ENCODE measurements around the gene NFE2L3. TPM values are rescaled to one million over a fixed set of nuclear protein-coding genes. Genes with fewer than 3 reads are reported as not detected.

The NFE2L3 gene
- total RNA-seq, 1 experiment from 2014 or later = 2.2 TPM

GRCh38 chr7:26198133-26198780, 46.3 kb downstream of the NFE2L3 start:
- POLR2A ChIA-PET = interaction anchor here (0.6 to 12.9 kb wide), 27 partner anchors 7 to 964 kb away, joined by 3 to 268 read pairs (median 4); partner anchors contain the start of genes HOXA5, NFE2L3 and SNX10
- Mint-ChIP-seq H3K4me3 (ENCODE audit: unreplicated experiment) (peak overlapping the region; percentile 98), H3K9me3 (ENCODE audit: unreplicated experiment) (no peaks in the 10 kb centered on the region), H3K27ac (ENCODE audit: low read depth, unreplicated experiment) (peak overlapping the region; percentile 99), H3K27me3 (ENCODE audit: insufficient read depth, unreplicated experiment) (no peaks in the 10 kb centered on the region), H3K36me3 (ENCODE audit: insufficient read depth, unreplicated experiment) (peaks cover 86% of the 10 kb centered on the region), H3K4me1 (ENCODE audit: insufficient read depth, unreplicated experiment) (peaks cover 24% of the 10 kb centered on the region)
- intact Hi-C loops (cut with micrococcal nuclease) = loop anchor here (1.0 to 5.0 kb wide), 5 partner anchors 87 to 305 kb away; no protein-coding TSS in a partner anchor
- BruUV-seq (replicated peaks) = no TSS peak
- CTCF ChIA-PET = interaction anchor here (0.5 to 5.0 kb wide), 27 partner anchors 10 to 649 kb away, joined by 3 to 123 read pairs (median 4); no protein-coding TSS in a partner anchor
- peak; percentile 58 for TF ChIP-seq CTCF (IDR thresholded peaks at IDR 0.05; ENCODE audit: unreplicated experiment)
- peak; percentile 56 for DNase-seq (ENCODE audit: unreplicated experiment)

- no peak for DNase-seq (ENCODE audit: unreplicated experiment)
- H3K4me1 Mint-ChIP-seq (ENCODE audit: insufficient read depth, unreplicated experiment) = peaks cover 25% of the 10 kb centered on the region
- intact Hi-C loops (cut with micrococcal nuclease) = loop anchor here (1.0 to 5.0 kb wide), 5 partner anchors 86 to 306 kb away; no protein-coding TSS in a partner anchor
- TF ChIP-seq CTCF (IDR thresholded peaks at IDR 0.05; ENCODE audit: unreplicated experiment) = no peak
- CTCF ChIA-PET = interaction anchor here (0.6 to 5.0 kb wide), 21 partner anchors 11 to 649 kb away, joined by 3 to 123 read pairs (median 5); no protein-coding TSS in a partner anchor
- peak overlapping the region; percentile 99 for H3K27ac Mint-ChIP-seq (ENCODE audit: low read depth, unreplicated experiment)
- POLR2A ChIA-PET = interaction anchor here (0.5 to 12.9 kb wide), 31 partner anchors 7 to 1576 kb away, joined by 3 to 268 read pairs (median 4); partner anchors contain the start of genes HOXA5, NFE2L3 and SNX10
- H3K9me3 Mint-ChIP-seq (ENCODE audit: unreplicated experiment) = no peaks in the 10 kb centered on the region
- H3K27me3 Mint-ChIP-seq (ENCODE audit: insufficient read depth, unreplicated experiment) = no peaks in the 10 kb centered on the region
- peaks cover 85% of the 10 kb centered on the region for H3K36me3 Mint-ChIP-seq (ENCODE audit: insufficient read depth, unreplicated experiment)
- BruUV-seq (replicated peaks) = no TSS peak
- H3K4me3 Mint-ChIP-seq (ENCODE audit: unreplicated experiment) = peak overlapping the region; percentile 98
Observed at GRCh38 chr7:26198781-26199169, 46.8 kb downstream of the NFE2L3 start.

- Mint-ChIP-seq H3K27me3 (ENCODE audit: insufficient read depth, unreplicated experiment) (no peaks in the 10 kb centered on the region), H3K9me3 (ENCODE audit: unreplicated experiment) (no peaks in the 10 kb centered on the region), H3K4me3 (ENCODE audit: unreplicated experiment) (peak overlapping the region; percentile 98), H3K4me1 (ENCODE audit: insufficient read depth, unreplicated experiment) (peaks cover 32% of the 10 kb centered on the region), H3K27ac (ENCODE audit: low read depth, unreplicated experiment) (peak overlapping the region; percentile 99), H3K36me3 (ENCODE audit: insufficient read depth, unreplicated experiment) (peaks cover 85% of the 10 kb centered on the region)
- DNase-seq (ENCODE audit: unreplicated experiment) = no peak
- ChIA-PET POLR2A (interaction anchor here (0.5 to 12.9 kb wide), 54 partner anchors 8 to 1575 kb away, joined by 3 to 268 read pairs (median 4); partner anchors contain the start of genes HOXA1, HOXA5, NFE2L3 and SNX10), CTCF (interaction anchor here (0.5 to 5.0 kb wide), 15 partner anchors 14 to 1253 kb away, joined by 3 to 123 read pairs (median 4); no protein-coding TSS in a partner anchor)
- TF ChIP-seq CTCF (IDR thresholded peaks at IDR 0.05; ENCODE audit: unreplicated experiment) = no peak
- intact Hi-C loops (cut with micrococcal nuclease) = loop anchor here (2.0 to 5.0 kb wide), 6 partner anchors 85 to 943 kb away; partner anchors contain the start of gene HOXA5
- BruUV-seq (replicated peaks) = no TSS peak
Observed at GRCh38 chr7:26199301-26200037, 47.5 kb downstream of the NFE2L3 start.
